Prostate gland (tissue), 2 donors: Measurements from ENCODE around the gene IL36B. TPM values are rescaled to one million over a fixed set of nuclear protein-coding genes. Genes with fewer than 3 reads are reported as not detected.

Experiments
- DNase-seq: peaks from one replicate; pipeline ENCODE4 v3.0.0-alpha.2; 2019; ENCODE audit warnings: low spot score
- H3K27ac ChIP-seq, 2 donors: fragments of 200-600 bp; sonication (generic); 2 replicates each; pipeline ENCODE4 v1.5.1; 2017 to 2019
- H3K27me3 ChIP-seq: fragments of 200-600 bp; sonication (generic); replicated peaks from 2 replicates; pipeline ENCODE4 v1.5.1; 2019; ENCODE audit not compliant: insufficient read depth
- H3K36me3 ChIP-seq, 2 donors: fragments of 200-600 bp; sonication (generic); 1 replicate in 1 of 2; 2 replicates in 1 of 2; pipeline versions ENCODE4 v1.5.1 to v1.8.1; 2017 to 2019
- H3K4me1 ChIP-seq: fragments of 200-600 bp; sonication (generic); replicated peaks from 2 replicates; pipeline ENCODE4 v1.5.1; 2019
- H3K4me3 ChIP-seq, 2 donors: fragments of 200-600 bp; sonication (generic); 2 replicates each; pipeline ENCODE4 v1.5.1; 2017 to 2019
- H3K9me3 ChIP-seq: fragments of 200-600 bp; sonication (generic); 2 replicates; pipeline ENCODE4 v1.5.1; 2017
- POLR2A ChIP-seq: fragments of 450-650 bp; IDR thresholded peaks from one replicate; pipeline ENCODE4 v1.6.1; 2016; ENCODE audit warnings: antibody characterized with exemption, mild to moderate bottlenecking
- POLR2AphosphoS5 ChIP-seq: sonication (generic); formaldehyde crosslinking; IDR thresholded peaks from one replicate; pipeline ENCODE4 v1.6.1; 2017; ENCODE audit warnings: antibody characterized with exemption
- WGBS: methylation state at CpG from one replicate; pipeline ENCODE4 v1.1.5; 2018; 5-methylcytosine and 5-hydroxymethylcytosine counted together
- intact Hi-C: fragments of 100-400 bp; cut with DNase I; formaldehyde crosslinking; loops from one replicate; pipeline ENCODE4 v1.14.2; 2022
- total RNA-seq, 2 donors: library from RNA; depleted of rRNA; stranded (reverse); fragments of >200 nt; gene quantifications; one replicate each; pipeline ENCODE4 v1.1.0, GENCODE V29; 2016
- TF ChIP-seq, protein P1 (sequence below), 4 experiments: fragments of 200-600 bp in 2 of 4; fragments of 450-650 bp in 2 of 4; sonication (generic) in 2 of 4; IDR thresholded peaks; 1 replicate in 3 of 4; 2 replicates in 1 of 4; pipeline ENCODE4 v1.5.1; 2016 to 2019; ENCODE audit warnings: antibody characterized with exemption in 4 of 4, mild to moderate bottlenecking in 2 of 4, moderate library complexity in 2 of 4

Gene IL36B
- total RNA-seq, 2 donors from 2014 or later, result not detected

DNA sequence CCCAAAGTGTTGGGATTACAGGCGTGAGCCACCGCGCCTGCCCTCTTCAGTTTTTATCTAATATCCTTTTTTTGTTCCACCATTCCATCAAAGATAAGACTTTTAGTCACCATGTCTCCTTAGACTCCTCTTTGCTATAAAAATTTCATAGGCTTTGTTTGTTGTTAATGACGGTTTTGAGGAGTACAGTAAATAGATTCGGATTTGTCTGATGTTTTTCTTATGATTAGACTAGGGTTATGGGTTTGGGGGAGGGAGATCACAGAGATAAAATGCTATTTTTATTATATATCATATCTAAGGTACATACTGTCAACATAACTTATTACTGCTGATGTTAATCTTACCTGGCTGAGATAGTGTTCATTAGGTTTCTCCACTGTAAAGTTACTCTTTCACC lies 6.2 kb downstream of the IL36B start:
- H3K9me3 ChIP-seq, result no peaks in the 10 kb centered on the region
- no peak for DNase-seq
- H3K4me1 ChIP-seq, result no peaks in the 10 kb centered on the region
- no peak overlapping the region for H3K4me3 ChIP-seq
- TF ChIP-seq POLR2A (no peak), POLR2AphosphoS5 (no peak)
- no peak overlapping the region for H3K27ac ChIP-seq
- intact Hi-C loops, result no loop called here
- H3K27me3 ChIP-seq, result no peaks in the 10 kb centered on the region
- 52% methylated on average over 5 of the region's 5 CpGs for WGBS
- H3K36me3 ChIP-seq, result no peaks in the 10 kb centered on the region

DNA sequence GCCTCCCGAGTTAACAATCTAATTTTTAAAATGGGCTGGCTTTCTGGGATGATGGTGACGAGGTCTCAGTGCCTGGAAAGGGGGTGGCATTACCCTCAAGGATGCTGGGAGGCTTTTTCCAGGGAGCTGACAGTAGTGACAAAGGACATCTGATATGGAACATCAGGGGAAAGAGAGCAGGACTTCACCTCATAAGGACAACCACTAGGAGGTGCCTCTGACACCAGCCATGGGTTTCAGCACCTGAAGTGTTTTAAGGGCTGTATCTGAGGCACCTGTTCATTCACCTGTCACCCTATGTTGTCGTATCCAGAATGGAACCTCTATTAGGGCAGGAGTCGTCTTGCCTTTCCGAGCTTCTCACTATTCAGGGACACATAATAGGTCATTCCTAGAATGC lies 10.8 kb downstream of the IL36B start:
- no peaks in the 10 kb centered on the region for H3K36me3 ChIP-seq
- no peak overlapping the region for H3K27ac ChIP-seq
- H3K27me3 ChIP-seq, result no peaks in the 10 kb centered on the region
- H3K9me3 ChIP-seq, result no peaks in the 10 kb centered on the region
- no peaks in the 10 kb centered on the region for H3K4me1 ChIP-seq
- WGBS, result 58% methylated on average over 5 of the region's 5 CpGs
- TF ChIP-seq, protein P1, sequence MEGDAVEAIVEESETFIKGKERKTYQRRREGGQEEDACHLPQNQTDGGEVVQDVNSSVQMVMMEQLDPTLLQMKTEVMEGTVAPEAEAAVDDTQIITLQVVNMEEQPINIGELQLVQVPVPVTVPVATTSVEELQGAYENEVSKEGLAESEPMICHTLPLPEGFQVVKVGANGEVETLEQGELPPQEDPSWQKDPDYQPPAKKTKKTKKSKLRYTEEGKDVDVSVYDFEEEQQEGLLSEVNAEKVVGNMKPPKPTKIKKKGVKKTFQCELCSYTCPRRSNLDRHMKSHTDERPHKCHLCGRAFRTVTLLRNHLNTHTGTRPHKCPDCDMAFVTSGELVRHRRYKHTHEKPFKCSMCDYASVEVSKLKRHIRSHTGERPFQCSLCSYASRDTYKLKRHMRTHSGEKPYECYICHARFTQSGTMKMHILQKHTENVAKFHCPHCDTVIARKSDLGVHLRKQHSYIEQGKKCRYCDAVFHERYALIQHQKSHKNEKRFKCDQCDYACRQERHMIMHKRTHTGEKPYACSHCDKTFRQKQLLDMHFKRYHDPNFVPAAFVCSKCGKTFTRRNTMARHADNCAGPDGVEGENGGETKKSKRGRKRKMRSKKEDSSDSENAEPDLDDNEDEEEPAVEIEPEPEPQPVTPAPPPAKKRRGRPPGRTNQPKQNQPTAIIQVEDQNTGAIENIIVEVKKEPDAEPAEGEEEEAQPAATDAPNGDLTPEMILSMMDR (IDR thresholded peaks at IDR 0.05), result no peak
- no peak for TF ChIP-seq POLR2AphosphoS5
- no peak for TF ChIP-seq POLR2A
- DNase-seq, result no peak
- no peak overlapping the region for H3K4me3 ChIP-seq
- intact Hi-C loops, result no loop called here

DNA sequence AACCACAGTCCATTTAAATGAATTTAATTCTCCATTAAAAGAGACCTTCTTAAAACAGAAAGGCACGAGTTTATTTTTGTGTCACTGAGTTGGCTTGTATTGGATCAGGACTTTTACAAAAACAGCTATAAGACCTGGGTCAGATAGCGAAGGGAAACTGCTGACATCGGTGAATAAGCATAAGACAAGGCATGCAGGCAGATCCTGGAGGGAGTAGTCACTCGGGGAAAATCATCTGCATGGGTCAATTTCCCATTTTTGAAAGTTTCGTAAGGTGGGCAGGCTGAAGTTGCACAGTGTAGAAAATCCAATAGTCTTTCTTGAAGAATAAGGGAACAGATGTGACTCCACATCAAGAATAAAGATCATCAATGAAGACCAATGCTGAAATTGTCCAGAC lies 12.9 kb downstream of the IL36B start:
- Histone ChIP-seq H3K36me3 (no peaks in the 10 kb centered on the region), H3K27ac (no peak overlapping the region), H3K9me3 (no peaks in the 10 kb centered on the region), H3K4me1 (no peaks in the 10 kb centered on the region), H3K27me3 (no peaks in the 10 kb centered on the region), H3K4me3 (no peak overlapping the region)
- intact Hi-C loops, result no loop called here
- TF ChIP-seq POLR2AphosphoS5, result no peak
- TF ChIP-seq, protein P1 (IDR thresholded peaks at IDR 0.05), result no peak
- no peak for TF ChIP-seq POLR2A
- WGBS, result 64% methylated on average over 5 of the region's 5 CpGs
- no peak for DNase-seq

DNA sequence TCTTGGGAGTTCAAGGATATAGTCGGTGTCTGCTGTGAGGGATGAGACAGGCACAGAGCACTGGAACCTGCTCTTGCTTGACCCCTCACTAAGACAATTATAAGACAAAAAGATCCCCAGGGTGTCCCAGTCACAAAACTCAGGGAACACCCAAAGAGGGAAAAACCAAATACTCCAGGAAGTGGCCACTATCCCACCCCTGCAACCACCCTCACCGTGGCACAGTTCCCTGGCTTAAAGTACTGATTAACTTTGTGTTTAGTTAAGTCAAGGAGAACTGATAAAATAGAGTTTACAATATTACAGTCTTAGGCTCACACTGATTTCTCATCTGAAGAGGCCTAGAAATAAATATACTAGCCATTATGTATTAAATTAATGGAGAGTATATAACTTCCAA lies 13.5 kb downstream of the IL36B start:
- no peaks in the 10 kb centered on the region for H3K9me3 ChIP-seq
- H3K4me3 ChIP-seq, result no peak overlapping the region
- 77% methylated on average over 2 of the region's 2 CpGs for WGBS
- no peak overlapping the region for H3K27ac ChIP-seq
- H3K27me3 ChIP-seq, result no peaks in the 10 kb centered on the region
- intact Hi-C loops, result no loop called here
- H3K4me1 ChIP-seq, result no peaks in the 10 kb centered on the region
- no peak for DNase-seq
- TF ChIP-seq POLR2A (no peak), POLR2AphosphoS5 (no peak)
- TF ChIP-seq, protein P1 (IDR thresholded peaks at IDR 0.05), result no peak
- no peaks in the 10 kb centered on the region for H3K36me3 ChIP-seq

DNA sequence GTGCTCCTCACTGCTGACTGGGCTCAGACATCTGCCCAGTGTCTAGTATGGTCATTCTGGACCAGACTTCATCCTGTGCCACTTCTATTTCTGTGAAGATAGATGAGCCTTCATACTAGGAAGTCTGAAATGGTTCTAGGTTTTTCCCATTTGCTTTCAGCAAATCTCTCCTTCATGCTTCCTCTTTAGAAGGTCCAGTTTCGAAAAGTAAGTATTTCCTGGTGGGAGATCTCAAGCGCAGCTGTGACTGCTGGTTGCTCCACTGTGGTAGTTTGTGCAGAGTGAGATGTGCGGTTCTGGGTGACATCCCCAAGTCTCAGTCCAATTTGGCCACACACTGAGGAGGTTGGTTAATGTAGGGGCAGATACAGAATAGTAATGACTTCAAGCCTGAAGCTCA lies 14.4 kb downstream of the IL36B start:
- no peaks in the 10 kb centered on the region for H3K9me3 ChIP-seq
- no peak overlapping the region for H3K4me3 ChIP-seq
- H3K27ac ChIP-seq, result no peak overlapping the region
- H3K4me1 ChIP-seq, result no peaks in the 10 kb centered on the region
- no peaks in the 10 kb centered on the region for H3K27me3 ChIP-seq
- H3K36me3 ChIP-seq, result no peaks in the 10 kb centered on the region
- intact Hi-C loops, result no loop called here
- 91% methylated on average over 3 of the region's 3 CpGs for WGBS
- TF ChIP-seq POLR2AphosphoS5 (no peak), POLR2A (no peak)
- TF ChIP-seq, protein P1 (IDR thresholded peaks at IDR 0.05), result no peak
- no peak for DNase-seq
